Stimulated activated CD4-positive, alpha-beta T cell treated with anti-CD3 and anti-CD28 coated beads, TNF-alpha, amount 100 ng/mL, for 4 hours (primary cell): ENCODE results near the gene RDH16.
"Not testable (repeated sequence)": the region's sequence is repeated elsewhere in the genome, so short reads cannot be mapped to it uniquely, and the experiment has no call there.

Source experiments
- DNase-seq, 3 experiments: peaks; one replicate each; pipeline ENCODE4 v3.0.0-alpha.2; 2020; ENCODE audit warnings: low read depth in 3 of 3

The RDH16 gene

GRCh38 chr12:56989861-56990610, 32.6 kb upstream of the RDH16 start:
- DNase-seq: no peak

DNA sequence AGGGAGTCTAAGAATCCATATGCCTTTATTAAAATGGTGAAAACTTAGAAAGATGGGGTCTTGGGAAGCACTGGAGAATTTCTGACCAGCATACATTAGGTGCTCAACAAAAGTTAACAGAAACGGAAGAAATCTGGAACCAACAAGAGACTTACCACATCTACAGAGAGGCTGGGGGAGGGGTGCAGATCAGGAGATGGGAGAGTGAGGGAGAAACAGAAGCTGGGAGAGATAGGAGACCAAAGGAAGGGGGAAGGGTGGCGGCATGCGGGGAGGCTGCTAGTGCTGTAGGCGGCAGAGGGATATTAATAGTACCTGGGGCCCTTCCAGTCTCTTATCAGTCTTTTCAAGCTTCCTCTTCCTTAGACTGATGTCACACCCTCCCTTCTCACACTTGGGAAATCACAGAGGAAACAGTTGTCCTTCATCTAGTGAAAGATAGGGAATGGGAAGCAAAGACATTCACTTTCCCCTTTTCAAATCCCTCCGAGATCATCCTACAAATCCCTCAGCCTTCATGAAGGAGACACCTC, 30.9 kb upstream of the RDH16 start:
- no peak for DNase-seq

DNA sequence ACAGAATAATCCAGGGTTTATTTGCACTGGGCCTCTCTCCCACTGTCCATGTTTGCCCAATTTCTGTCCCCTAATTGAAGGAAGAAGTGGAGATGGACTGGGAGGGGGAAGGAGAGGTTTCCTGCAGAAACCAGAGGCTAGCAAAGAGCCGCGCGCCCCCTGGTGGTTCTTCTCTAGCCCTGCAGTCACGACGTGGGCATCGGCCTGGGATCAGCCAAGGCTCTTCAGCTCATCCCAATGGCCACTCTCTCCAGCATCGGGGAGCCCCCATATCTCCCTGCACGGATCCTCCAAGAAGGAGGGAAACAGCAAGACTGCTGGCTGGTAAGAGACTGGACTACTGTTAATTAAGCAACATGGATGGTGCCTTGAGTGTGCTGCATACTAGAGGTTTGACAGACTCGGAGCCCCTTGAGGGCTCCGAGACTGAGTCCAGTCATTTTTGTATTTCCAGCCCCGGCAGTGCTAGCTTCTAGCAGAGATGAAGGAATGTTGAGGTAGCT, 30.2 kb upstream of the RDH16 start:
- DNase-seq: peak; percentile 51 to 68 (median 54)

DNA sequence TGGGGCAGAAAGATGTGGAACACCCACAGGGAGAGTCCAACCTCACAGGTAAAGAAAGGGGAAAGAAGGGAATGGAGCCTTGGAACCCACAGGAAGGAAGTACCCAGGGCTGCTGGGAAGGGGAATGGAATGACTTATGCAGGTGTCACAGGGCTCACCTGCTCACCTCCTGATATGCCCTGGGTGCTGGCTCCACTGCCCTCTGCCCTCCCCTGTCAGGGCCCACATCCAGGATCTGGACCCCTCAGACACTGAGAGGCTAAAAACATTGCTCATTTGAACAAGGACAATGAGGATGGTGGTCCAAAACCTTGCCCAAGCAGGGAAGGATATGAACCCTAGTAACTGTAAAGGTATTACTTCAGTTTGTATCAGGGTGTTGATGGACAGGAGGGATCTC, 29.6 kb upstream of the RDH16 start:
- DNase-seq: no peak

- DNase-seq: not testable (repeated sequence)
Observed at GRCh38 chr12:56985714-56986113, 28.3 kb upstream of the RDH16 start.

GRCh38 chr12:56983386-56983785, 26.0 kb upstream of the RDH16 start:
- no peak for DNase-seq

GRCh38 chr12:56982578-56983236, 25.3 kb upstream of the RDH16 start:
- not testable (repeated sequence) for DNase-seq

GRCh38 chr12:56980941-56981530, 23.6 kb upstream of the RDH16 start:
- no peak for DNase-seq

GRCh38 chr12:56980268-56980667, 22.9 kb upstream of the RDH16 start:
- no peak for DNase-seq

DNA sequence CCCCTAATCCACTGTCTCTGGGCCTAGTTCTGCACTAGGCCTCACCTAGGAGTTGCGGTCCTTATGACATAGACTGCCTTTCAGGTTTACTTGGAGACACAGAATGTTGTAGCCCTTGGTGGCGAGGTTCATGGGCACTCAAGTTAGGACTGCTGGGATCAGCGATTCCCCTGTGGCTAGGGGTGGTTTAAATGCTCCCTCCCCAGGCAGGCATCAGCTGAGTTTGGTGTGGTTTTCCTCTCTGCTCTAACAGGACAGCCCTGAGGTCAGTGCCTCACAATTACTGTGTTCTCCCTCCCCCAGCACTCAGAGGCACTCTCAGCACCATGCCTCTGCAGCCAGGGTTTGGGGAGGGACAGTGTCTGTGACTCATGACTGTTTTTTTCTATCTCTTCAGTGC, 22.2 kb upstream of the RDH16 start:
- no peak for DNase-seq

DNA sequence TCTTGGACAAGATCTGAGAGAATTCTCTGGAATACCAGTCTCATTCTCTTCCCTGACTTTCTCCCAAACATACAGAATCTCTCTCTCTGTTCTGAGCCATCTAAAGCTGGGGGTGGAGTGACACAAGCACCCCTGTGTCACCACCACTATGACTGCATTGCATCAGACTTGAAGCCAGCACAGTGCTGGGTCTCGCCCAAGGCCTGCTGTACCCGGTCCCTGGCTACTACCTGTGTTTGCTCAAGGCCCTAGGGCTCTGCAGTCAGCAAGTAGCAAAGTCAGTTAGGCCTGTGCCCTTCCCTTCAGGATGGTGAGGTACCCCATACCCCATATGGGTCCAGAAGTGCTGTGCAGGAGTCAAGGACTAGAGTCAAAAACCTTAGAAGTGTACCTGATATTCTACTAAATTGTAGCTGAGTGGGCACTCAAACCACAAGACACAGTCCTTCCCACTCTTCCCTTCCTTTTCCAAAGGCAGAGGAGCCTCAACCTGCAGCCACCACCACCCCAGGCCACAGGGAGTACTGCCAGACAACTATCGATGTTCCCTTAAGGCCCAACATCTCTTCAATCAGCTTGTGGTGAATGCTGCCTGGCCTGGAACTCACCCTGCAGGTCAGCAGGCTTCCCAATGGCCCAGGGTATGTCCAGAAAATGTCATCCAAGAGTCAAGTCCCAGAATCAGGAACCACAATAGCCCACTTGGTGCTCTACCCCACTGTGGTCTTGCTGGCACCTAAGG, 21.2 kb upstream of the RDH16 start:
- DNase-seq: no peak

- not testable (repeated sequence) for DNase-seq
Observed at GRCh38 chr12:56977361-56977760, 20.0 kb upstream of the RDH16 start.

GRCh38 chr12:56974224-56974623, 16.8 kb upstream of the RDH16 start:
- not testable (repeated sequence) for DNase-seq

- not testable (repeated sequence) for DNase-seq
Observed at GRCh38 chr12:56968910-56969309, 11.5 kb upstream of the RDH16 start.

DNA sequence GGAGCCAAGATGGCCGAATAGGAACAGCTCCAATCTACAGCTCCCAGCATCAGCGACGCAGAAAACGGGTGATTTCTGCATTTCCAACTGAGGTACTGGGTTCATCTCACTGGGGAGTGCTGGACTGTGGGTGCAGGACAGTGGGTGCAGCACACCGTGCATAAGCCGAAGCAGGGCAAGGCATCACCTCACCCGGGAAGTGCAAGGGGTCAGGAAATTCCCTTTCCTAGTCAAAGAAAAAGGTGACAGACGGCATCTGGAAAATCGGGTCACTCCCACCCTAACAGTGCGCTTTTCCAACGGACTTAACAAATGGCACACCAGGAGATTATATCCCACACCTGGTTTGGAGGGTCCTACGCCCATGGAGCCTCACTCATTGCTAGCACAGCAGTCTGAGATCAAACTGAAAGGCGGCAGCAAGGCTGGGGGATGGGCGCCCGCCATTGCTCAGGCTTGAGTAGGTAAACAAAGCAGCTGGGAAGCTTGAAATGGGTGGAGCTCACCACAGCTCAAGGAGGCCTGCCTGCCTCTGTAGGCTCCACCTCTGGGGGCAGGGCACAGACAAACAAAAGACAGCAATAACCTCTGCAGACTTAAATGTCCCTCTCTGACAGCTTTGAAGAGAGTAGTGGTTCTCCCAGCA, 8.7 kb upstream of the RDH16 start:
- DNase-seq: not testable (repeated sequence)

DNA sequence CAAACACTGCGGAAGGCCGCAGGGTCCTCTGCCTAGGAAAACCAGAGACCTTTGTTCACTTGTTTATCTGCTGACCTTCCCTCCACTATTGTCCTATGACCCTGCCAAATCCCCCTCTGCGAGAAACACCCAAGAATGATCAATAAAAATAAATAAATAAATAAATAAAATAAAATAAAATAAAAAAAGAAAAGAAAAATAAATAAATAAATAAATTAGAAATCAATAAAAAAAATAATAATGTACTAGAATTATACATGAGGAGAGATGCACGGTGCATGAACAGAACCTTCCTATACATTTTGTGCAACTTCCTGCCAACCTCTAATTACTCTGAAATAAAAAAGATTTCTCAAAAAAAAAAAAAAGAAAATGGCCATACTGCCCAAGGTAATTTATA, 7.7 kb upstream of the RDH16 start:
- not testable (repeated sequence) for DNase-seq

DNA sequence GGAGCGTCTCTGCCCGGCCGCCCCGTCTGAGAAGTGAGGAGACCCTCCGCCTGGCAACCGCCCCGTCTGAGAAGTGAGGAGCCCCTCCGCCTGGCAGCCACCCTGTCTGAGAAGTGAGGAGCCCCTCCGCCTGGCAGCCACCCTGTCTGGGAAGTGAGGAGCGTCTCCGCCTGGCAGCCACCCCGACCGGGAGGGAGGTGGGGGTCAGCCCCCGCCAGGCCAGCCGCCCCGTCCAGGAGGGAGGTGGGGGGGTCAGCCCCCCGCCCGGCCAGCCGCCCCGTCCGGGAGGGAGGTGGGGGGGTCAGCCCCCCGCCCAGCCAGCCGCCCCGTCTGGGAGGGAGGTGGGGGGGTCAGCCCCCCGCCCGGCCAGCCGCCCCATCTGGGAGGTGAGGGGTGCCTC, 6.1 kb upstream of the RDH16 start:
- not testable (repeated sequence) for DNase-seq

- not testable (repeated sequence) for DNase-seq
Observed at GRCh38 chr12:56962247-56962646, 4.8 kb upstream of the RDH16 start.

GRCh38 chr12:56958422-56958821, 1.0 kb upstream of the RDH16 start:
- no peak for DNase-seq

DNA sequence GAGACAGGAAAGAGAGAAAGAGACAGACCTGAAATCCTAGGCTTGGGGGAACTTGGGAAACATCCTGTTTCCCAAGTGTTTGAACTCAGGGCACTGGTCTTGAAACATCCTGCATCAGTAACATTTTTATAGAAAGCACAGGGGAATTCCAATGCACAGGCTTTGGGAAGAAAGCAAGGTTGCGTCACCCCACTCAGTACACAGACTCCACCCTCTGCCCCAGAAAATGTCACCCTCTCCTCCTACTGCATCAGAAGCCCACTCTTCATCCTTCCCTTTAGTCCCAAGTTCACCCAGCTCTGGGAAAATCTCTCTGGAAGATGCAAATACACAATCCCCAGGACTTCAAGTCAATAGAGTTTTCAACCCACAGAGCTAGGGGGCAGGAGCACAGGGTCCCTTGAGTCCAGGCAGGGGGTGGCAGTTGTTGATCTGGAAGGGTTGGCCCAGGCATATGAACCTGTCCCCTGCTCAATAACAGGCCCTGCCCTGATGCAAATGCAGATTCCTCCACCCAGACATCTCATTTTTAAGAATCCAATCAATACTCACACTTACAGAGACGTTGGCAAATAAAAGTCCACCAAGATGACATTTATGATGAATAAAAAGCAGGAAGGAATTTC, 1.7 kb downstream of the RDH16 start:
- no peak for DNase-seq

DNA sequence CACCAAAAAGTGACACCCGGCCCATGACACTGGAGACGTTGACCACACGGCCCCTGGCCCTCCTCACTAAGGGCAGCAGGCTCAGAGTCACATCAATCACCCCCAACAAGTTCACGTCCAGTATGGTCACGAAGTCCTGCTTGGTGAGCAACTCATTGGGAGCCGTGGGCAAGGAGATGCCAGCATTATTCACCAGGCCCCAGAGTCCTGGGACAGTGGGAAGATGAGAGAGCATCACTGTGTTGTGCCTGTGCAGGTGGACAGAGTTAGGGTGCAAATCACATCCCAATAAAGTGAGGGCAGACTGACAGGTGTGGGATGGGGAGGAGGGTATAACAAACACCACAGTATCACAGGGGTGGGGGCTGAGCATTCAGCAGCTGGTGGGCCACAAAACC, 2.5 kb downstream of the RDH16 start:
- no peak for DNase-seq
